Activated naive CD4-positive, alpha-beta T cell treated with anti-CD3 and anti-CD28 coated beads, Interleukin-2, amount 50 U/mL, for 16 hours (primary cell): ENCODE data around the gene TSPAN5.
"Not testable (repeated sequence)": the region's sequence is repeated elsewhere in the genome, so short reads cannot be mapped to it uniquely, and the experiment has no call there.

ENCODE experiments used
- DNase-seq: peaks from one replicate; pipeline ENCODE4 v3.0.0-alpha.2; 2020

The TSPAN5 gene

GRCh38 chr4:98542011-98542410, 116.4 kb downstream of the TSPAN5 start:
- DNase-seq, result no peak

GRCh38 chr4:98540803-98541202, 117.6 kb downstream of the TSPAN5 start:
- no peak for DNase-seq

GRCh38 chr4:98539741-98540140, 118.7 kb downstream of the TSPAN5 start:
- DNase-seq, result no peak

GRCh38 chr4:98539299-98539698, 119.1 kb downstream of the TSPAN5 start:
- DNase-seq, result no peak

GRCh38 chr4:98536631-98537030, 121.8 kb downstream of the TSPAN5 start:
- no peak for DNase-seq

- DNase-seq, result not testable (repeated sequence)
These were observed 124.3 kb downstream of the TSPAN5 start for GRCh38 chr4:98534146-98534545.

- no peak for DNase-seq
These were observed 127.8 kb downstream of the TSPAN5 start for GRCh38 chr4:98530572-98530971.

GRCh38 chr4:98529970-98530569, 128.3 kb downstream of the TSPAN5 start:
- no peak for DNase-seq

- no peak for DNase-seq
These were observed 129.5 kb downstream of the TSPAN5 start for GRCh38 chr4:98528882-98529281.

- no peak for DNase-seq
These were observed 130.7 kb downstream of the TSPAN5 start for GRCh38 chr4:98527534-98528269.

- DNase-seq, result no peak
These were observed 134.2 kb downstream of the TSPAN5 start for GRCh38 chr4:98524230-98524629.

GRCh38 chr4:98522636-98523395, 135.6 kb downstream of the TSPAN5 start:
- no peak for DNase-seq

- DNase-seq, result no peak
These were observed 136.3 kb downstream of the TSPAN5 start for GRCh38 chr4:98522062-98522461.

- no peak for DNase-seq
These were observed 136.9 kb downstream of the TSPAN5 start for GRCh38 chr4:98521486-98521885.

GRCh38 chr4:98519268-98519977, 139.0 kb downstream of the TSPAN5 start:
- no peak for DNase-seq

- DNase-seq, result no peak
These were observed 139.7 kb downstream of the TSPAN5 start for GRCh38 chr4:98518559-98519267.

- DNase-seq, result no peak
These were observed 141.0 kb downstream of the TSPAN5 start for GRCh38 chr4:98517218-98518021.

- no peak for DNase-seq
These were observed 141.8 kb downstream of the TSPAN5 start for GRCh38 chr4:98516441-98517217.

GRCh38 chr4:98516042-98516440, 142.4 kb downstream of the TSPAN5 start:
- DNase-seq, result no peak

- no peak for DNase-seq
These were observed 143.0 kb downstream of the TSPAN5 start for GRCh38 chr4:98515470-98515809.
